Nephron (organoid): ENCODE results near the gene FCGR2B.

Source experiments
- H3K27ac Mint-ChIP-seq, 3 experiments: 2 replicates each; pipeline ENCODE4 v1.8.0; 2020; ENCODE audit warnings: mixed read lengths in 3 of 3, mild to moderate bottlenecking in 2 of 3, moderate library complexity in 1 of 3
- H3K27me3 Mint-ChIP-seq: 2 replicates; pipeline ENCODE4 v1.8.0; 2021; ENCODE audit warnings: low read depth, mild to moderate bottlenecking, moderate library complexity, mixed read lengths
- H3K36me3 Mint-ChIP-seq: 2 replicates; pipeline ENCODE4 v1.8.0; 2020; ENCODE audit warnings: low read depth, mixed read lengths
- H3K4me1 Mint-ChIP-seq: 2 replicates; pipeline ENCODE4 v1.8.0; 2020; ENCODE audit warnings: mixed read lengths
- H3K4me3 Mint-ChIP-seq, 3 experiments: 2 replicates each; pipeline ENCODE4 v1.8.0; 2020; ENCODE audit warnings: mild to moderate bottlenecking in 3 of 3, mixed read lengths in 3 of 3, moderate library complexity in 2 of 3
- H3K9me3 Mint-ChIP-seq: 2 replicates; pipeline ENCODE4 v1.8.0; 2020; ENCODE audit warnings: mixed read lengths
- CTCF ChIP-seq, 3 experiments: fragments of 200-600 bp; sonication (generic); IDR thresholded peaks; one replicate each; pipeline ENCODE4 v1.5.0; 2021; ENCODE audit warnings: antibody characterized with exemption in 3 of 3; ENCODE audit not compliant: unreplicated experiment in 3 of 3

FCGR2B gene

DNA sequence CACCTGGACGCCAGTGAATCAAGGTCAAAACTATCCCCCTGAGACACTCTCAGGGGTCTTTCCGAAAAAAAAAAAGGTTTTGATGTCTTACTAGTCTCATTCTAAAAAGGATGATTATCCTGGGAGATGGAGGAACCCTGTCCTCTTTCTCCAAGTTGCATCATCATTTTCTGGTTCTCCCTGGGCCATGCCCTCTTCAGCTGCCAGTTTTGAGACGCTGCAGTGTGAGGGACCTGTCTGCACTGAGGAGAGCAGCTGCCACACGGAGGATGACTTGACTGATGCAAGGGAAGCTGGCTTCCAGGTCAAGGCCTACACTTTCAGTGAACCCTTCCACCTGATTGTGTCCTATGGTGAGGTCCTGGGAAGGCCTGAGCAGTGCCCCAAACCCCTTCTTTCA lies 47.6 kb downstream of the FCGR2B start:
- Mint-ChIP-seq H3K36me3 (no peaks in the 10 kb centered on the region), H3K4me1 (no peaks in the 10 kb centered on the region), H3K27me3 (peaks cover 8% of the 10 kb centered on the region), H3K9me3 (no peaks in the 10 kb centered on the region), H3K4me3 (no peak overlapping the region), H3K27ac (no peak overlapping the region)
- TF ChIP-seq CTCF (IDR thresholded peaks at IDR 0.05; ENCODE audit: unreplicated experiment in 3 of 3), result no peak

DNA sequence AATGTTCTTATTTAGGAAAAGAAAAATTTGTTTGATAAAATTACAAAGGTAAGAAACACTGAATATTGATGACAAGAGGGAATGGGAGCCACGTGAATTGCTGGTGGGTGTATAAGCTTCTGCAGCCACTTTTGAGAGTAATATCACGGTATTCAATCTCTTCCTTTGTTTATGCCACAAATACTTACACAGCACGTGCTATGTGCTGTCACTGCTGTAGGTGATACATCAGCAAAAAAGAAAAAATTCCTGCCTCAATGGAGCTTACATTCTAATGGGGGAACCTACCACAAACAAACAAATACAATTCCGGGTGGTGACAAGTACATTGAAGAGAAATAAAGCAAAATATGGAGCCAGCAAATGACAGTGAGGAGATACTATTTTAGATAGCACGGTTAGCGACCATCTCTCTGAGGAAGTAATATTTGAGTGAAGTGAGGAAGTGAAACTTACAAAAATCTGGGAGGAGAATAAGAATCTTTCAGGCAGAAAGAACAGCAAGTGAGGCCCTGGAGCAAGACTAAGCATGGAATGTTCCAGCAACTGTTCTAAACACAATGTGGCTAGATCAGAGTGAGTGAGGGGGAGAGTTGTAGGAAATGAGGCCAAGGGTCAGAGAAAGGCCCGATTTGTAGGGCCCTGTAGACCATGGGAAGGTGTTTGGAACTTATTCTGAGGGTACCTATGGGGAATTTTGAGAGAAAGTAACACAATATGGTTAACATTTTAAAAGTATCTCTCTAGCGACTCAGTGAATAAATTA lies 55.8 kb downstream of the FCGR2B start:
- Mint-ChIP-seq H3K27me3 (peaks cover 40% of the 10 kb centered on the region), H3K9me3 (no peaks in the 10 kb centered on the region), H3K4me3 (no peak overlapping the region), H3K27ac (no peak overlapping the region), H3K36me3 (no peaks in the 10 kb centered on the region), H3K4me1 (no peaks in the 10 kb centered on the region)
- no peak for TF ChIP-seq CTCF (IDR thresholded peaks at IDR 0.05; ENCODE audit: unreplicated experiment in 3 of 3)

GRCh38 chr1:161719325-161719611 lies 56.3 kb downstream of the FCGR2B start:
- H3K9me3 Mint-ChIP-seq, result no peaks in the 10 kb centered on the region
- no peak overlapping the region for H3K4me3 Mint-ChIP-seq
- H3K27ac Mint-ChIP-seq, result no peak overlapping the region
- no peak for TF ChIP-seq CTCF (IDR thresholded peaks at IDR 0.05; ENCODE audit: unreplicated experiment in 3 of 3)
- H3K36me3 Mint-ChIP-seq, result no peaks in the 10 kb centered on the region
- H3K4me1 Mint-ChIP-seq, result no peaks in the 10 kb centered on the region
- peaks cover 40% of the 10 kb centered on the region for H3K27me3 Mint-ChIP-seq

- Mint-ChIP-seq H3K36me3 (no peaks in the 10 kb centered on the region), H3K4me1 (no peaks in the 10 kb centered on the region), H3K4me3 (no peak overlapping the region), H3K9me3 (no peaks in the 10 kb centered on the region), H3K27ac (no peak overlapping the region), H3K27me3 (peaks cover 47% of the 10 kb centered on the region)
- TF ChIP-seq CTCF (IDR thresholded peaks at IDR 0.05; ENCODE audit: unreplicated experiment in 3 of 3), result no peak
Measured at GRCh38 chr1:161720422-161720821, 57.5 kb downstream of the FCGR2B start.

DNA sequence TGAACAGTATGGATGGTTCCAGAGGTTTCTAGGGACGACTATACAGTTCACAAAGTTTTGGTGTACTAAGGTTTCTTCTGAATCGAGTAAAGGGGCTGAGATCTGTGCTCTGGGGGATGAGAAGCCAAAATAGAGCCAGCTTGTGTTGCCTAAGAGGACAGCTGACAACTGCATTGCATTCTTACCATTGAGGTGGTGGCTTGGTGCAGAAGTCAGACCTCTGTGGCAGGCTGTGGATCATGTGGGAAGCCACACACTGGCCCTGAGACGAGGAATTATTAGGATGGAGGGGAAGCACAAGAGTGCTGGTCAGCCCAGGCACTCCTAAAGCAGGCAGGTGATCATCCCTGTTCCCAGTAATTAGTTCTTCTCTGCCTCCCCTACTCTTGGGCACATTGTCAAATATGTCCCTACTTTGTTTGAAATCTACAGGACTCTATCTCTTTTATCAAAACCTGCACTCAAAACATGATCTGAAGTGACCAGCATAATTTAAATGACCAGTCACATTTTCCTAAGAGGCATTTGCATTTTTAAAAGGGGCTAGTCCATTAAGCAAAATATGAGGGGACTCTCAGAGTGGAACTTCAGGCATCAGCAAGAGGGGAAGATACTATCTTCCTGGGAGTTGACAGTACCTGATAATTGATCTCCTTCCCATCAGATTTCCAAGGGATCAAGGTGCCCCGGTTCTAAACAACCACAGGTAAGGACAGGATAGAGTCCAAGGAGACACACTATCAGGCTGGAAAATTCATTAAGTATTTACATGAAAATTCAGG lies 58.2 kb downstream of the FCGR2B start, which contains the start of gene FCRLB:
TSS of gene FCRLB (plus strand) at position 589 of the 782 bp plus-strand sequence. CDS start 1,129 bp downstream, outside the sequence.
- Mint-ChIP-seq H3K9me3 (no peaks in the 10 kb centered on the region), H3K27ac (no peak within 1 kb of the TSS), H3K4me1 (peaks cover 5% of the 10 kb centered on the region), H3K4me3 (peak within 1 kb of the TSS in 1 of 3 experiments; percentile 19), H3K27me3 (peaks cover 49% of the 10 kb centered on the region), H3K36me3 (no peaks in the 10 kb centered on the region)
- no peak for TF ChIP-seq CTCF (IDR thresholded peaks at IDR 0.05; ENCODE audit: unreplicated experiment in 3 of 3)
